Measurements from ENCODE around the gene TOB2.
"Not testable (repeated sequence)": the region's sequence is repeated elsewhere in the genome, so short reads cannot be mapped to it uniquely, and the experiment has no call there.

The TOB2 gene

DNA sequence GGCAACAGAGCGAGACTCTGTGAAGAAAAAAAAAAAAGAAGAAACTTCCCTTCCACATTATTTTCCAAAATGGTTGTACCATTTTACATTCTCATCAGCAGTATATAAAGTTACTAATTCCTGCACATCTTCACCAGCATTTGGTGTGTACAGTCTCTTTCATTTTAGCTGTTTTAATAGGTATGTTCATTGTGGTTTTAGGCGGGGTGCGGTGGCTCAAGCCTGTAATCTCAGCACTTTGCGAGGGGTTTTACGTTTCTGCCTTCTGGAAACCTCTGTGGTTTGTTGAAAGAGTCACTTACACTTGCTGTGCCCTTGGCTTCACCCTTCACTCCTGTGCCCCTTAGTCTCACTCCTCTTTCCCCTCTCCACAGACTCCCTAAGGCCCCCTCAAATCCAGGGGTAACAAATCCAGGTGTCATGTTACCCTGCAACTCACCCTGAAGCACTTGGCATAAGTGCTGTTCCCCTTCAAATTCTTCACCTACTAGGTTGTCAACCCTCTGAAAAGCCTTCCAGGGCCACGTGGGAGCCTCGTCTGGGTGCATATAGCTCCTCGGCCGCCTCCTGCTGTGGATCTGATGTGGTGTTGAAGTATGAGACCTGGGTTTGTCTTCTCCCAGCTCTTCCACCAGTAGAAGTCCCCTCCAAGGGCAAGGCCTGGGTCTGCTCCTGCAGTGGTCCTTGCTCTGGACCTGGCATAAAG is 20.8 kb downstream of the TOB2 start:
- no peak for DNase-seq

- no peak for DNase-seq
Measured at GRCh38 chr22:41418717-41419116, 27.9 kb downstream of the TOB2 start.

- DNase-seq = no peak
Measured at GRCh38 chr22:41417622-41418390, 28.8 kb downstream of the TOB2 start.

DNA sequence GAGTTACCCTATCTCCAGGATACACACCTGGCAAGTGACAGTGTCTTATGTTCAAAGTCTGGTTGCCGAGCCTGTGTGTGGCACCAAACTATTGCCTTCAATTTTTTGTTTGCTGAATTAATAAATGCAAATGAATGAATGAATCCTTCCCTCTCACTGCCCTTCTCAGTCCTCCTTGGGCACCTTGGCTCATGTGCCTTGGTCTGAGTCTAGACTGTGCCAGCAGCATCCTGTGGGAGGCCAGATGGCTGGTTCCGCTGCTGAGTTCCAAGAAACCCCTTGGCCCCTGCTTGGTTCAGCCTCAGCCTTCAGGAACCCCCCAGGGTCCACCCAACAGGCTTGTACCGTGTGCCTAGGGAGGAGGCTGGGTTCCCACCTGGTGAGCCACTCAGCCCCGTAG is 31.0 kb downstream of the TOB2 start:
- DNase-seq = no peak

DNA sequence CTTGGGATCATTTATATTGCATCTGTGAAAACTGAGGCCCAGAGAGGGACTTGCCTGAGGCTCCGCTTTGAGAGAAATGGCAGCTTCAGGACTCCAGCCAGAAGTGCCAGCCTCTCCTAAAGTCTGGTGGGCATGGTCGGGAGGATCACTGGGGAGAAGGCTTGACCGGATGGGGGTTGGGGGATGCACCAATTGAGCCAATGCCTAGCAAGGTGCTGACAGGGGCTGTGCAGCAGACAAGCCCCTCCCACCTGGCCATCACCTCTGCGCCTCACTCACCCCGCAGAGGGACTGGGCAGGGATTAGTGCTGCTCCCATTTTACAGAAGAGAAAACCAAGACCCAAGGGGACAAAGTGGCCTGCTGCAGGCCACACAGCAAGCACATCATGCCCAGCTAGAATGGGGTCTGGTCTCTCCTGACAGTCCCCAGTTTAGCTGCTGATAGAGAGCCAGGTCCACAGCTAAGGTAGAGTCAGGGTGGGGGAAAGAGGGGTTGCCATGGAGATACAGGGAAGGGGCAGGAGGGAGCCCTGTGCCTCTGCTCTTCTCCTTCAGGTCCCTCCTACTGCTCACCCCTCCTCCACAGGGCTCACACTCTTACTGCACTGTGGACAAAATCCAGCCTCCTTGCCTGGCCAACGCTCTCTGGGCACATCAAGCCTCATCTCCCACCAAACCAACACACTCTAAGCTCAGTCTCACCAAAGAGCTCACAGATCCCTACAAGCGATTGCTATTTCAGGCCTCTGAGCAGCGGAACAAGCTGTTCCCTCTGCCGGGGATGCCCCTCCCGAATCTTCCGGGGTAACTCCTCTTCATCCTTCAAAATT is 35.4 kb downstream of the TOB2 start:
- DNase-seq = no peak

- no peak for DNase-seq
Measured at GRCh38 chr22:41410311-41410751, 36.3 kb downstream of the TOB2 start.

- no peak for DNase-seq
Measured at GRCh38 chr22:41408665-41409064, 37.9 kb downstream of the TOB2 start.

DNA sequence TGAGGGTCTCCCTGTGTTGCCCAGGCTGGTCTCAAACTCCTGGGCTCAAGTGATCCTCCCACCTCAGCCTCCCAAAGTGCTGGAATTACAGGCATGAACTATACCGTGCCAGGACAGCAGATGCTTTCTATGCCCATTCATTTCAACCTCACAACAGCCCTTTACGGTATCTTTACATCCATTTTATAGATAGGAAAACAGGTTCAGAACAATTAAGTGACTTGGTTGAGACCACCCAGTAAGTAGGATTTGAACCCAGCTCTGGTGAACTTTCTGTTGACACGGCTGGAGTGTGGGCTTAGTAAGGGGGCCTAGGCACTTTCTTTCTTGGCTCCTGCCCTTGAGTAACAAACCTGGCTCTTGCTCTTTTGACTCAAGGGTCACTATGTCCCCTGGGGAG is 39.2 kb downstream of the TOB2 start:
- no peak for DNase-seq

DNA sequence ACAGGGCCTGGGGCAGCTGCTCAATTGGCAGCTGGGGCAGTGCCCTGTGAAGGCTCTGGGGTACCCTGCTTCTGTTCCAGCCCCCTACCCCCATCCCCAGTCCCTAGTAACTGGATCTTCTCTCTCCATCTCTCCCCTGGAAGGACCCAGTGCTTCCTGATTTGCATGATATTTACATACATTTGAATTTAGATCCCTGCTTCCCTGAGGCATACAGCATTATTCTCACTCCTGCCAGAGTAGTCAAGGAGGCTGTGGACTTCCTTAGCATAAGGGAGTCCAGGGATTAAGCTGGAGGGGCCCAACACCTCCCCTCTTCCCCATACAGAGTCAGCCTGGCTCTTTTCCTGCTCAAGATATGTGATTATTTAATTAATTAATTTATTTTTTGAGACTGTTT is 40.2 kb downstream of the TOB2 start:
- DNase-seq = no peak

DNA sequence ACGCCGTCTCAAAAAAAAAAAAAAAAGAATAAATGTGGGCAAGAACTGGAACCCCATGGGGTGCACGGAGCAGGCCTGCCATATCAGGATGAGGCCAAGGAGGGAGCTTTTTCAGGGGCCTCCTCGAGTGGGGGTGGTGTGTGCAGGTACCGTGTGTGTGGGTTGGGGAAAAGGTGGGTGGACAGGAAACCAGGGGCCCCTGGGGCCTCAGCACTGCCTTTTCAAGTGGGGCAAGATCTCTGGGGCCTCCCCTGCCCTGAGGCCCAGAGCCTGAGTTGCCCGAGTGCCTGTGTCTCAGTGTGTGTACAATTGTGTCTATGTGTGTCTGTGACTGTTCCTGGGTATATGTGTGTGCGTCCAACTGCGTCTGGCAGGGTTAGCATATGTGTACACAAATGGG is 41.0 kb downstream of the TOB2 start:
- no peak for DNase-seq

DNA sequence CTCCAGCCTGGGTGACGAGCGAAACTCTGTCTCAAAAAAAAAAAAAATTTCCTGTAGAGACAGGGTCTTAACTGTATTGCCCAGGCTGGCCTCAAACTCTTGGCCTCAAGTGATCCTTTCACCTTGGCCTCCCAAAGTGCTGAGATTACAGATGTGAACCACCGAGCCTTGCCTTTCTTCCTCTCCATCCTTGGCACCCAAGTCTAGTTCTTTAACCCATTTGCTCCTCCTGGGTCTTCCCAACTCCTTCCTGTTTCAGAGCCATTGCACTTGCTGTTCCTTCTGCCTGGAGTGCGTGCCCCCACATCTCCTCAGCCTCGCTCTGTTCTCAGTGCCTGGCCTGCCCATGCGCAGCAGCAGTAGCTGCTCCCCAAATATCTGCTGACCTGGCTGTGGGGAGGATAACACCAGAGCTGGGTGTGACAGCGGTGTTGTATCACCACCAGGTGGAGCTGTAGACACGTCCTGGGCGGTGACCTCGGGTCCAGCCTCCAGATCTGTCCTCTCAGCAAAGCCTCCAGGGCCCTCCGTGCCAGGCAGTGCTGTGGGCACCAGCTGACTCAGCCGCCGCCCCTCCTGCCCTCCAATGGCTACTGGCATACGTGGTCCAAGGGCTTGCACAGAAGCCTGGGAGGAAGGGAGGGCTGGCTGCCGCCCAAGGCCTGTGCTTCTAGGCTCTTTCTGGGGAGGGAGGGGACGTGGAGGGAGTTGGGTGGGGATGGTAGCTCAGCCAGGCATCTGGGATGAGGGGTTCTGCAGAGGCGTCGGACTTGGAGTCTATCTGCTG is 42.9 kb downstream of the TOB2 start:
- peak; percentile 73 for DNase-seq

DNA sequence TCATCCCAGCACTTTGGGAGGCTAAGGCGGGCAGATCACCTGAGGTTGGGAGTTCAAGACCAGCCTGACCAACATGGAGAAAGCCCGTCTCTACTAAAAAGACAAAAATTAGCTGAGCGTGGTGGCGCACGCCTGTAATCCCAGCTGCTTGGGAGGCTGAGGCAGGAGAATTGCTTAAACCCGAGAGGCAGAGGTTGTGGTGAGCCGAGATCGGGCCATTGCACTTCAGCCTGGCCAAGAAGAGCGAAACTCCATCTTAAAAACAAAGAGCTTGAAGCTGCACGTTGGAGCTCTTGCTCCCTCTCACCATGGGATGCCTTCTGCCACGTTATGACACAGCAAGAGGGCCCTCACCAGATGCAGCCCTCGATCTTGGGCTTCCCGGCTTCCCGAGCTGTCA is 43.8 kb downstream of the TOB2 start:
- not testable (repeated sequence) for DNase-seq

- peak; percentile 66 for DNase-seq
Measured at GRCh38 chr22:41401781-41402648, 44.6 kb downstream of the TOB2 start.

- no peak for DNase-seq
Measured at GRCh38 chr22:41398921-41399320, 47.7 kb downstream of the TOB2 start.

DNA sequence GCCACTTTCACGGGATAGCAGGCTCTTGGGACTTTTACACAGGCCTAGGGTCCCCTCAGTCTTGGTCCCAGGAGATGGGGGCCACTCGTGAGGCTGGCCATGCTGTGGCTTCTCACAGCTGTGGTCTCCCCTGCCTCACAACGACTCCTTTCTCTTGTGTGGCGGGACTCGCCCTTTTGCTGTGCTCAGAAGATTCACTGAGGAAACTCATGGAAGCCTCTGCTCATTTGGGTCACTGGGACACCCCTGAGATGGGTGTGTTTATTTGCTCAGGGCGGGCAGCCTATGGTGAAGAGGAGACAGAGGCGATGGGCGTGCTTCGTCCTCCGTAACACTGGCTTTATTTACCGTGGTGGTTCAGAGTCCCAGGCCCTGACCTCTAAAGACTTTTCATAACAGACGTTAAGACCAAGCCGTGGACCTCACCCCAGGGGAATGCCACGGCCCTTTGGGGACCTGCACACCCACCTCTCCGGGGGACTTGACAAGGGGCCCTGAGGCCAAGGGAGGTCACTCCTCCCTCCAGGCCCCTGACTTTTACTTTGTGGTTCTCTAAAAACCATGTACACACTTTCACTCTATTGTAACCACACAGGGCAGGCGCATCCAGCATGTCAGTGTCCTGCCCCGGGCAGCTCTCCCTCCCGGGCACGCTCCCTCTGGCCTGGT is 49.3 kb downstream of the TOB2 start:
- DNase-seq = no peak

DNA sequence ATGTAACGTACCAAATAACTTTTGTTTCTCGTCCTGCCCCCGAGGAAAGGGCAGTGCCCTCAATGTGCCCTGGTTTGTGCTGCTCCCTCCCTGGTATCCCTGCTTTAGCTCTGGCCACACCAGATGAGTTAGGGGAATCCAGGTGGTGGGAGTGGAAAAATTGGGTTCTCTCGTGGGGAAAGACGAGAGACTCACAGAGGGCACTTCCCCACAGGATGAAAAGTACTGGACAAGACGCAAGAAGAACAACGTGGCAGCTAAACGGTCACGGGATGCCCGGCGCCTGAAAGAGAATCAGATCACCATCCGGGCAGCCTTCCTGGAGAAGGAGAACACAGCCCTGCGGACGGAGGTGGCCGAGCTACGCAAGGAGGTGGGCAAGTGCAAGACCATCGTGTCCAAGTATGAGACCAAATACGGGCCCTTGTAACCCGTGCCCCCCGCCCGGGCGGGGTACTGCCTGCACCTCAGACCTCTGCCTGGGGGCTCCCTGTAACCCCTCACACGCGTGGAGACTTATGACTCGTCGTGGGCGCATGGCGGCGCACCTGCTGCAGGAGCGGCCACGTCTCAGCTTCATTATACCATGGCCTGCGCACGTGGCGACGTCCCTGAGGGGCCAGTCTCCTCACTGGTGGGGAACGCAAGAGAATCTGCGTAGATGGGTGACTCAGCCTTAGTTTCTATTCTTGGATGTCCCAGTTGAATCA is 50.9 kb downstream of the TOB2 start:
- DNase-seq = no peak

GRCh38 chr22:41394012-41394356 is 52.6 kb downstream of the TOB2 start:
- no peak for DNase-seq

- DNase-seq = no peak
Measured at GRCh38 chr22:41387341-41387740, 59.3 kb downstream of the TOB2 start.

DNA sequence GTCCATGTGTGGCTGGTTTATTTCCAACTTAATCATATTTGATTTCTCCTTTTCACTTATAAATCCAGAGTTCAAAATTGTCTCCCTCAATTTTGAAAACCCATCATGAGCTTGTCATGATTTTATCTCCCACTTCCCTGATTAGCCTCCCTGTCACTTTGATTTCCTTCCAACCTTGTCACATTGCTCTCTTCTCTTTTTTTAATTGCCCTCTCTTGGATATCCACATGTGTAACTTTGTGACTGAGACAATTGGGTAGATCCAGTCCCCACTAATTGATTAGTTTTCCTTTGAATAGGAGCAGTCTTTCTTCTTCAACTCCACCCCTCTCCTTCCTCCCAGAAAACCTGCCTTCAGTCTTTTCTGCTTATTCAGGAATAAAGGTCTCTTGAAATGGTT is 62.5 kb downstream of the TOB2 start:
- no peak for DNase-seq
